Measurements from ENCODE around the gene CAPNS1. TPM values are rescaled to one million over a fixed set of nuclear protein-coding genes. Genes with fewer than 3 reads are reported as not detected.

The CAPNS1 gene
- total RNA-seq, 1 donor from 2014 or later = 478 TPM

DNA sequence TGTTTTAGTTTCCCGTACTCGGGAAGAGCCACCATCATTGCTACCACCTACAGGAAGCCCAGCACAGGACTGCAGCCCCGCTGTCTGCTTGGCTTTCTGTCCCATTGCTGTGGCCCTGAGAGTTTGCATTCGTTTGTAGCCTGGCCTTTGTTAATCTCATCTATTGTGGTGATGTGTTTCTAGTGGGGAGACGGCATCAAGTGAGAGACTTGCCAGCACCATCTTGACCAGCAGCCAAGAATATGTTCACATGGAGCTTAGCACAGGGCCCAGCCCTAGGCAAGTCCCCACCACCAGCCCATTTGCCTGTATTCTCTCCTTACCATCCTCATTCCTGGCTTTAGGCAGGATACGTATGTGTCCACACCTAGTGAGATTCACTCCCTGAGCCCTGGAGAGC lies 46.2 kb upstream of the CAPNS1 start:
- Mint-ChIP-seq H3K27me3 (ENCODE audit: unreplicated experiment) (peaks cover 2% of the 10 kb centered on the region), H3K36me3 (ENCODE audit: unreplicated experiment) (no peaks in the 10 kb centered on the region), H3K4me1 (ENCODE audit: low read depth, unreplicated experiment) (peaks cover 3% of the 10 kb centered on the region), H3K9me3 (ENCODE audit: unreplicated experiment) (peaks cover 2% of the 10 kb centered on the region), H3K27ac (ENCODE audit: unreplicated experiment) (no peak overlapping the region), H3K4me3 (ENCODE audit: unreplicated experiment) (no peak overlapping the region)
- DNase-seq = no peak
- TF ChIP-seq, protein P1, sequence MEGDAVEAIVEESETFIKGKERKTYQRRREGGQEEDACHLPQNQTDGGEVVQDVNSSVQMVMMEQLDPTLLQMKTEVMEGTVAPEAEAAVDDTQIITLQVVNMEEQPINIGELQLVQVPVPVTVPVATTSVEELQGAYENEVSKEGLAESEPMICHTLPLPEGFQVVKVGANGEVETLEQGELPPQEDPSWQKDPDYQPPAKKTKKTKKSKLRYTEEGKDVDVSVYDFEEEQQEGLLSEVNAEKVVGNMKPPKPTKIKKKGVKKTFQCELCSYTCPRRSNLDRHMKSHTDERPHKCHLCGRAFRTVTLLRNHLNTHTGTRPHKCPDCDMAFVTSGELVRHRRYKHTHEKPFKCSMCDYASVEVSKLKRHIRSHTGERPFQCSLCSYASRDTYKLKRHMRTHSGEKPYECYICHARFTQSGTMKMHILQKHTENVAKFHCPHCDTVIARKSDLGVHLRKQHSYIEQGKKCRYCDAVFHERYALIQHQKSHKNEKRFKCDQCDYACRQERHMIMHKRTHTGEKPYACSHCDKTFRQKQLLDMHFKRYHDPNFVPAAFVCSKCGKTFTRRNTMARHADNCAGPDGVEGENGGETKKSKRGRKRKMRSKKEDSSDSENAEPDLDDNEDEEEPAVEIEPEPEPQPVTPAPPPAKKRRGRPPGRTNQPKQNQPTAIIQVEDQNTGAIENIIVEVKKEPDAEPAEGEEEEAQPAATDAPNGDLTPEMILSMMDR (IDR thresholded peaks at IDR 0.05; ENCODE audit: partially characterized antibody, unreplicated experiment) = no peak

DNA sequence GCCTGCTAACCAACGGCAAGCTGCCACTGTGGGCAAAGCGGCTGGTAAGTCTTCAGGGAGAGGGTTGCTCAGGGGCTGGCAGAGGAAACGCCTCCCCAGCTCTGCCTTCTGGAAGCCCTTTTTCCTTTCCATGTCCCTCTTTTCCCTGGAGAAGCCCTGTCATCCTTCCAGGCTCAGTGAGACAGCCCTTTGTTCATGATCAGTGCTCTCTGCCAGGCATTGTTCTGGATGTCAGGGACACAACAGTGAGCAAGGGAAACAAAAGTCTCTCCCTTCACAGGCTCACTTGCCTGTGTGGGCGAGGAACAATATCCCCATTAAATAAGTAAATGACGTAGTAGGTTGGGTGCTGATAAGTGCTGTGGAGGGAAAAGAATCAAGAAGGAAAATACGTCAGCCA lies 42.8 kb upstream of the CAPNS1 start:
- no peak overlapping the region for H3K27ac Mint-ChIP-seq (ENCODE audit: unreplicated experiment)
- DNase-seq = no peak
- H3K9me3 Mint-ChIP-seq (ENCODE audit: unreplicated experiment) = peaks cover 2% of the 10 kb centered on the region
- TF ChIP-seq, protein P1 (IDR thresholded peaks at IDR 0.05; ENCODE audit: partially characterized antibody, unreplicated experiment) = no peak
- no peaks in the 10 kb centered on the region for H3K4me1 Mint-ChIP-seq (ENCODE audit: low read depth, unreplicated experiment)
- peaks cover 2% of the 10 kb centered on the region for H3K27me3 Mint-ChIP-seq (ENCODE audit: unreplicated experiment)
- H3K4me3 Mint-ChIP-seq (ENCODE audit: unreplicated experiment) = no peak overlapping the region
- no peaks in the 10 kb centered on the region for H3K36me3 Mint-ChIP-seq (ENCODE audit: unreplicated experiment)

DNA sequence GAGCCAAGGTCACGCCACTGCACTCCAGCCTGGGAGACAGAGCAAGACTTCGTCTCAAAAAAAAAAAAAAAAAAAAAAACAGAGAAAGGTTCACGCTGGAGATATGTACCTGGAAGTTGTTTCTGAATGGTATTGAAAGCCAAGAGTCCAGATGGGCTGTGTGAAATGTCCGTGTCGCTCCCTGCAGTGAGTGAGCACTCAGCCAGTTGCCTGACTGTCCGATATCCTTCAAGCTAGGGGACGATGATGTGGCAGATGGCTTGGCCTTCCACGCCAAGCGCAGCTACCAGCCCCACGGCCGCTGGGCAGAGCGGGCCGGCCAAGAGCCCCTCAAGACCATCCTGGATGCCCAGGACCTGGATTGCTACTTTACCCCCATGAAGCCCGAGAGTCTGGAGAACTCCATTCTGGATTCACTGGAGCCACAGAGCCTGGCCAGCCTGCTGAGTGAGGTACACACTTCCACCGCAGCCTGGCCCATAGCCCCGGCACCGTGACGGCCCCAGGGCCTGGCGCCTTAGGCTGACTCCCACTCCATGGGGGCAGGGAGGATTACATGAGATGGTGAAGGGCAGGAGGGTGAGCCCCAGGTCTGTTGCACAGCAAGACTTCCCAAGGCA lies 40.6 kb upstream of the CAPNS1 start:
- Mint-ChIP-seq H3K27me3 (ENCODE audit: unreplicated experiment) (peaks cover 5% of the 10 kb centered on the region), H3K9me3 (ENCODE audit: unreplicated experiment) (peaks cover 6% of the 10 kb centered on the region), H3K27ac (ENCODE audit: unreplicated experiment) (no peak overlapping the region), H3K36me3 (ENCODE audit: unreplicated experiment) (no peaks in the 10 kb centered on the region), H3K4me3 (ENCODE audit: unreplicated experiment) (no peak overlapping the region), H3K4me1 (ENCODE audit: low read depth, unreplicated experiment) (no peaks in the 10 kb centered on the region)
- no peak for DNase-seq
- TF ChIP-seq, protein P1 (IDR thresholded peaks at IDR 0.05; ENCODE audit: partially characterized antibody, unreplicated experiment) = no peak

DNA sequence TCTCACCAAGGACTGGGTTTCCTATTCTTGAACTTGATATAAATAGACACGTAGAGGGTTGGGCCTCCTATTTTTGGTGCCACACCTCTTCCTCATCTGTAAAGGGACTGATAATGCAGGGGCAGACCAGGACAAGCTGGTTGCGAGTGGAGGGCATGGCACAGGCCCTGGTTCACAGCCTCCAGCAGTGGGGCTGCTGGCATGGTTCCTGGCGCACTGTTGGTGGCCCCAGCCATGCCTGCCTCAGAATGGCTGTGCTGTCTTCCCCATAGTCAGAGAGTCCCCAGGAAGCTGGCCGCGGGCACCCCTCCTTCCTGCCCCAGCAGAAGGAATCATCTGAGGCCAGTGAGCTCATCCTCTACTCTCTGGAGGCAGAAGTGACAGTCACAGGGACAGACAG lies 39.4 kb upstream of the CAPNS1 start:
- Mint-ChIP-seq H3K4me1 (ENCODE audit: low read depth, unreplicated experiment) (no peaks in the 10 kb centered on the region), H3K4me3 (ENCODE audit: unreplicated experiment) (no peak overlapping the region), H3K36me3 (ENCODE audit: unreplicated experiment) (no peaks in the 10 kb centered on the region), H3K9me3 (ENCODE audit: unreplicated experiment) (peaks cover 6% of the 10 kb centered on the region), H3K27ac (ENCODE audit: unreplicated experiment) (no peak overlapping the region), H3K27me3 (ENCODE audit: unreplicated experiment) (peaks cover 5% of the 10 kb centered on the region)
- DNase-seq = no peak
- TF ChIP-seq, protein P1 (IDR thresholded peaks at IDR 0.05; ENCODE audit: partially characterized antibody, unreplicated experiment) = no peak

DNA sequence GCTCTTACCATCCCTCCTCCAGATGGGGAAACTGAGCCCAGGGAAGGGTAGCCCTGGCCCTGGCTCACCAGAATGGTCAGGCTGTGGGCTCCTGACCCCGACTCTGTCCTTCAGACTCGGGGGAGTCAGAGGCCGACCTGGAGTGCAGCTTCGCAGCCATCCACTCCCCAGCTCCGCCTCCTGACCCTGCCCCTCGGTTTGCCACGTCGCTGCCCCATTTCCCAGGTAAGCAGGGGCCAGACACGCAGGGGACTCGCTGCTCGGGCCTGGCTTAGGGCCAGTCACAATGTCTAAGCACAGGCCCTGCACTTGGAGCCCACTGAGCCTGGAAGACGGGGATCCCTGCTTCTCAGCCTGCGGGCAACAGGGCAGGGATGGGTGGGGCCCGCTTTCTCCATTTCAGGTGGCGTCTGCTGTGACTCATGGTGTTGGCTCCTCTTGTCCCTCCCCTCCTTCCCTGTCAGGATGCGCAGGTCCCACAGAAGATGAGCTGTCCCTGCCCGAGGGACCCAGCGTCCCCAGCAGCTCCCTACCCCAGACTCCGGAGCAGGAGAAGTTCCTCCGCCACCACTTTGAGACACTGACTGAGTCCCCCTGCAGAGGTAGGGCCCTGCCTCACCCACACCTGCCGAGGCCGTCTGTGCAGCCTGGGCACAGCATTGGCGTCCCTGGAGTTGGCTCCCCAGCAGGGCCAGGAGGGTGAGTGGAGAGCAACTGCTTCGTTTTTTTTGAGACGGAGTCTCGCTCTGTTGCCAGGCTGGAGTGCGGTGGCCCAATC lies 38.1 kb upstream of the CAPNS1 start:
- Mint-ChIP-seq H3K9me3 (ENCODE audit: unreplicated experiment) (peaks cover 6% of the 10 kb centered on the region), H3K4me3 (ENCODE audit: unreplicated experiment) (no peak overlapping the region), H3K36me3 (ENCODE audit: unreplicated experiment) (no peaks in the 10 kb centered on the region), H3K27ac (ENCODE audit: unreplicated experiment) (no peak overlapping the region), H3K4me1 (ENCODE audit: low read depth, unreplicated experiment) (no peaks in the 10 kb centered on the region), H3K27me3 (ENCODE audit: unreplicated experiment) (peaks cover 5% of the 10 kb centered on the region)
- no peak for DNase-seq
- TF ChIP-seq, protein P1 (IDR thresholded peaks at IDR 0.05; ENCODE audit: partially characterized antibody, unreplicated experiment) = no peak
